Fibroblast of skin of abdomen (primary cell): ENCODE data around the gene SFT2D3. TPM values are rescaled to one million over a fixed set of nuclear protein-coding genes. Genes with fewer than 3 reads are reported as not detected.

ENCODE experiments used
- DNase-seq: peaks from one replicate; pipeline ENCODE4 v3.0.0-alpha.2; 2013
- polyA plus RNA-seq, 2 experiments: library from polyadenylated mRNA; unstranded; fragments of 120-200 nt; gene quantifications; one replicate each; pipeline ENCODE4 v1.2.1, GENCODE V29; 2013; ENCODE audit not compliant: insufficient read length in 2 of 2

Gene SFT2D3, protein sequence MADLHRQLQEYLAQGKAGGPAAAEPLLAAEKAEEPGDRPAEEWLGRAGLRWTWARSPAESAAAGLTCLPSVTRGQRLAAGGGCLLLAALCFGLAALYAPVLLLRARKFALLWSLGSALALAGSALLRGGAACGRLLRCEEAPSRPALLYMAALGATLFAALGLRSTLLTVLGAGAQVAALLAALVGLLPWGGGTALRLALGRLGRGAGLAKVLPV
- not detected for polyA plus RNA-seq (2013, experiment 1 of 2; ENCODE audit: insufficient read length)
- not detected for polyA plus RNA-seq (2013, experiment 2 of 2; ENCODE audit: insufficient read length)

DNA sequence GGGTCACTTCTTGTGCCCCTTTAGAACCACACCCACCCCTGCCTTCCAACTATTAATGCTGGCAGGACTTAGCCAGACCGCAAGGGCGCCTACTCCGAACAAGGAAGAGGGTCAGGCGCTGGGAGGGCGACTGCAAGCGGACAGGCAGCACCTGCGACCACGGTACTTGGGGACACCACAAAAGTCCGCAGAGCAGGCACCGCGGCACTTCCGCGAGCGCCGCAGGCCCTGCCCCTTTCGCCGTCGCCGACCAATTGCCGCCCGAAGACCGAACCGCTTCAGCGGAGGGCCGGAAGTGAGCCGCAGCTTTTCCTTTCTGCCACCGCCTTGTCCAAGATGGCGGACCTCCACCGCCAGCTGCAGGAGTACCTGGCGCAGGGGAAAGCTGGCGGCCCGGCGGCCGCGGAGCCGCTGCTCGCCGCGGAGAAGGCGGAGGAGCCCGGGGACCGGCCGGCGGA lies at the start of gene SFT2D3:
Gene SFT2D3 (plus strand): TSS at position 305 of the 458 bp plus-strand sequence. CDS start 32 bp downstream, at position 337.
- peak; percentile 89 for DNase-seq

DNA sequence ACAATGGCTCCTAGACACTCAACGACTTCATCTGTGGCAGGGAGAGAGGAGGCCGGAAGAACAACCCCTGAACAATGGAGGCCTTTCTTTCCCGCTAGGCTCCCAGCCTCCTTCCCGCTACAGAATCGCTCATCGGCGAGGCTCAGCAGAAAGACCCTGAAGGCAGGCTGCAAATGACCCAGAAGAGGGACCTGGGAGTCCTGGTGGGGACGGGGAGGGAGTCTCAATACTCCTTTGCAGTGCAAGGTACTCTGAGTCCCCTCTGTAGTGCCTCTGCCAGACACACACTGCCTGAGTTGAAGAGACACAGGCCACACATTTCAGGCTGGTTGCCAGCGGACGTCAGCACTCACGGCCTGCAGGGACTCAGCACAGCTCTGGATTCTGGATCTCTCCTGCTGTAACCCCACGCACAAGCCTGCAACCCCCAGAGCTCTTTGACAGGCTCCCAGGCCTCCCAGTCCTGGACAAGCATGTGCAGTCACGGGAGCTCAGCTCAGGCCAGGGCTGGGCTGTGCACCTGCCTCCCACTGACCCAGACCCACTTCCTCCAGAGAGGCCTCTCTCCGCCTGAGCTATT lies 49.2 kb upstream of the SFT2D3 start:
- no peak for DNase-seq

DNA sequence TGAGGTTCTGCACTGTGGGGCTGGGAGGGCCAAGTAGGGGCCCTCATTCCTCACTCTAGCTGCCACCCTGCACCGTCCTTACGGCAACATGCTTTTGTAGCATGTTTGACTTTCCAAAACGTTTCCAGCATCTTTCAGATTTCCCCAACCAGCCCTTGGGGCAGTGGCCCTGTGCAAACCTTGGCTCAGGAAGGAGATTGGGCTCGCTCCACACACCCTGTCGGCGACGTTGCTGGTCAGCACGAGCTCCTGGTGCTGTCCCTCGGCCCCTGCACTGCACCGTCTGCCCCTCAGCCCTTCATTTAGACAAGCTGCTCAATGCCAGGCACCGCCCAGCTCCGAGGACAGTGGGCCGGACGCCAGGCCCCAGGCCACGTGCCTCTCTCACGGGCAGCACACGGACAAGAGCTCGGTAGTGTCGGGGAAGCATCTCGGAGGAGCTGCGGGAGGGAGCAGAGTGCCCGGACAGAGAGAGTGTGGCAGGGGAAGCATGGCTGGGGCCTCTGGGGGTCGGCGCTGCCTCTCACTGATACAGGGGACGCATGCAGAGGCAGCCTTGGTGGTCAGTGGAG lies 48.4 kb upstream of the SFT2D3 start:
- DNase-seq: no peak

DNA sequence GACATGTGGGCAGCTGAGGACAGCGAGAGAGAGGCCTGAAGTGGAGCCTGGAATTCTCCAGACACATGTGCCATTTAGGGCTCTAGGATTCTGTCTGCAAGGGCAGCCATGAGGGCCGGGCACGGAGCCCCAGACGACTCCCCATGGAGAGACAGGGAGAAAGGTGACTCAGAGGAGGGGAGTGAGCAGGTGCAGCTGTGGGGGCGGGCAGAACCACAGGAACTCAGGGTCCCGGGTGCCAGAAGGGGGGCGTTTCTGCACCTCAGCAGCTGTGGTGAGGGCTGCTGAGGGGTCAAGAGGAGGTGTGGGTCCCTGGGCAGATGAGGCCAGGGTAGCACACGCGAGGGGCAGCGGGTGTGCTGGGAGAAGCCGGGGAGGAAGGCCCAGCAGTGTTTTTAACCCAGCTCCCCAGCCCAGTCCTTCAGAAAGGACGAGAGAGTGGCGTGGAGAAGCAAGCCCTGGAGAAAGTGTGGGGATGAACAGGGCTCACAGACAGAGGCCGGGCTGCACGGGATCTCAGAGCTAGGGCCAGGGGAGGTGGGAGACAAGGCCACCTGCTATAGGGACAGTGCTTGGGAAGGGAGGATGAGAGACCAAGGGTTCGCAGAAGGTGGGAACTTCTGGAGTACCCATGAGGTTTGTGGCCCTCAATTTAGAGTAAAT lies 47.7 kb upstream of the SFT2D3 start:
- no peak for DNase-seq

DNA sequence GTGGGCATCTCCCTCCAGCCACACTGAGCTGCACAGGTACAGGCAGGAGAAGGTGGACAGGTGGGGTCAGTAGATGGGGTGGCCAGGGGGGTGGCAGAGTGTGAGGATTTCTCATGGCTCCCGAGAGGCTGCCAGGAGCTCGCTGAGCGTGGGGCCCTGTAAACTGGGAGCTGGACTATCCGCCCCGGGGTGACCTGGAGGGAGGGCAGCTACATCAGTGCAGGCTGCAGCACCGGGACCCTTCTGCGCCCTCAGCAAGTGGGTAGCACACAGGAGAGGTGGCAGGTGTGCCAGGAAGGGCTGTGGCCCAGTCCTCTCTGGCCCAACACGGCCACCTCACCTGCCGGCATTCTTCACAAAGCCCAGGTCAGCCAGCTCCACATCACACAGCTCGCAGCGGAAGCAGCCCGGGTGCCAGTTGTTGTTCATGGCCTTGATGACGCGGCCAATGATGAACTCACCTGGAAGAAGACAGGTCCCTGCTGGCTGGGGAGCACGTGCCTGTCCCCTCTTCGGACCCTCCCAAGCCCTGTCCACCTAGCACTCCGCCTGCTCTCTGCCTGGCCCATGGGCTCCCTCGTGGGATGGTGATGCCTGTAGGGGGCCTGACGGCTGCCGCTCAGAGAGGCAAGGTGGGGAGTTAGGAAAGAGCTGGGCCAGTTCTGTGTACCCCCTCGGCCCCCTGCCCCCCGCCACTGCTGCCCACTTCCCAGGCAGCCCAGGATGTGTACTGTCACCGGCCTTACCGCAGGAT lies 47.0 kb upstream of the SFT2D3 start:
- DNase-seq: no peak

DNA sequence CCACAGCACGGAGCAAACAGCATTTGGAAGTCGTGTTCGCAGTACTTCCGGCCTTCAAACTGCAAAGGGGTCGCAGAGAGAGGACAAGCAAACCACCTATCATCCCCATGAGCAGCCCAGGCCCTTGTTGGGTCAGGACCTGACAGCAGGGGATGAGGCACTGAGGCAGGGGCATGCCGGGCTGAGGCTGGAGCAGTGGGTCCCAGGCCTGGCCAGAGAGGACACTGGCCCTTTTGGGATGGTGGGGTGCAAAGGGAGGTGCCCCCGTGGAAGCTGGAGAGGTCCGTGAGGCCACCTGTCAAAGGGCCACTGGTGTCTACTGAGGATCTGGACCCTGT lies 46.5 kb upstream of the SFT2D3 start:
- DNase-seq: no peak

DNA sequence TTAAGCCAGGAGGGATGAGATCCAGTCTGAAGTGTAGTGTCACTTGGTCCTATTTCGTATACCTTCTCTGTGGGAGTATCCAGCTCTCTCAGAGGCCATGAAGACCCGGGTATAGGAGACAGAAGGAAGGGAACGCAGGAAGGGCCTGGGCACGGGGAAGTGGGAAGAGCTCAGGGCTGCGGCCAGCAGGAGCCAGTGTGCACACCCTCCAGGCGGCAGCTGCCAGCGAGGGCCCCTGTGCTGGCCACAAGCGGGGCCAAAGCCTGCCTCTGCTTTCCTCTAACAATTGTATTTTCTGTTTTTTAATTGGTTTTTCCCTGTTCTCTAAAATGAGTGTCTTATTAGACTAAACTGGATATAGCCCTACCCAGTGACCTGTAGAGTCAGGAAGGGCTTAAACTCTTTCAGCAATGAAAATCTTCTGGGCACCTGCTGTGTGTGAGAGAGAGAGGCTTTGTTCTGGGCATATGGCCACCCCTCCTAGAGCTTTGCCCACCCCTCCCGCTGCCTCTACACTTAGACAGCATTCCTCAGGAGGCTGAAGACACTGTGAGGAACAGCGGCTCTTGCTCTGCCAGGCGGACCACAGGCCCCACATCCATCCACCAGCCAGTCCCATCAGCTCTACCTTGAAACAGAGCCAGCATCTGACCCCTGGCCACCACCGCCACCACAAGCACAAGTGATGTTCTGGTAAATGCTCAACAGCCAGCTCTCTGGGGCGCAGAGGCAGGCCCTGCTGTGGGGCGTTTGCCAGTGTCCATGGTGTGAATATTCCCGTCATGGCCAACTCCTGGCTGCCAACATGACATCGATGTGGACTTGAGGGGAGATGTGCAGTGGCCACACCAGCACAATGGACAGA lies 45.9 kb upstream of the SFT2D3 start:
- no peak for DNase-seq

DNA sequence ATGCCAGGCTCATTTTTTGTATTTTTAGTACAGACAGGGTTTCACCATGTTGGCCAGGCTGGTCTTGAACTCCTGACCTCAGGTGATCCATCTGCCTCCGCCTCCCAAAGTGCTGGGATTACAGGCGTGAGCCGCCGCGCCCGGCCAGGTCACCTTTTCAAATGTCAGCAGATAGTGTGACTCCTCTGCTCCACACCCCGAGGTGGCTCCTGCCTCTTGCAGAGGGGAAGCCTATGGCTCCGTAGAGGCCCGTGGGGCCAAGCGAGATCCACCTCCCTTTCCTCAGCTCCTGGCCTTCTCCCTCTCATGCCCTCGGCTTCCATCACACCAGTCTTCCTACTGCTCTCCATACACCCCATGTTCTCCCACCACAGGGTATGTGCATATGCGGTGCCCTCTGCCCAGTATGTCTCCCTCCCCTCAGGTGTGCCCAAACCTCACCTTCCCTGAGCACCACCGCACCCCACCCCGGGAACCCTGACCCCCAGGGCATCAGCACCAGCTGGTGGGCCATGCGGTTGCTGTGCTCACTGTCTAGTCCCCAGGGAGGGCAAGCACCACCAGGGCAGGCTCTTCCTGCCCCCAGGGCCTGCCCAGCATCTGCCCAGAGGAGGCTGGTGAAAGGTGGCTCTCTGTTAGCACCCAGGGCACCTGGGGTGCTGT lies 44.6 kb upstream of the SFT2D3 start:
- DNase-seq: no peak

DNA sequence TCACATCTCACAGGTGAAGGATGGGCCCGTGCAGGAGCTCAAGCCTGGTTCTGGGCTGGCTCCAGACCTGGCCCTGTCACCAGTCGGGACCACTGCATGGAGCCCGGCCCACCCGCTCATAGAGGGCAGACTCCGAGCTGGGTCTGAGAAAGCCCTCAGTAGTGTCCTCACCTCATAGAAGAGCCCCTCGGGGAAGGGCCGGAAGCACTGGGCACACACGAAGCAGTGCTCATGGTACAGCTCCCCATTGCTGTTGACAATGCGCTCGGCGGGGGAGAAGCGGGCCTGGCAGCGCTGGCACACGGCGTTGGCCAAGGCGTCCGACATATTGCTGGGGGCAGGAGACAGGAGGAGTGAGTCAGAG lies 44.1 kb upstream of the SFT2D3 start:
- no peak for DNase-seq

DNA sequence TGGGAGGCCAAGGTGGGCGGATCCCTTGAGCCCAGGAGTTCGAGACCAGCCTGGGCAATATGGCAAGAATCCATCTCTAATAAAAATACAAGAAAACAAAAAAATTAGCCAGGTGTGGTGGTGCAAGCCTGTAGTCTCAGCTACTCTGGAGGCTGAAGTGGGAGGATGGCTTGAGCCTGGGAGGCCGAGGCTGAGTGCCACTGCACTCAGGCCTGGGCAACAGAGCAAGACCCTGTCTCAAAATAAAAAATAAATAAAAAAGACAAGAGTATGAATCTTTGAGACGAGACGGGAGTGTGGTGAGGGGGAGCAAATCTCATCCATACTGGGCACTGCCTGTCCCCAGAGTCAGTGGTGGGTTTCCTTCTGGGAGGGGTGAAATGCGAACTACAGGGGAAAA lies 43.2 kb upstream of the SFT2D3 start:
- DNase-seq: no peak

DNA sequence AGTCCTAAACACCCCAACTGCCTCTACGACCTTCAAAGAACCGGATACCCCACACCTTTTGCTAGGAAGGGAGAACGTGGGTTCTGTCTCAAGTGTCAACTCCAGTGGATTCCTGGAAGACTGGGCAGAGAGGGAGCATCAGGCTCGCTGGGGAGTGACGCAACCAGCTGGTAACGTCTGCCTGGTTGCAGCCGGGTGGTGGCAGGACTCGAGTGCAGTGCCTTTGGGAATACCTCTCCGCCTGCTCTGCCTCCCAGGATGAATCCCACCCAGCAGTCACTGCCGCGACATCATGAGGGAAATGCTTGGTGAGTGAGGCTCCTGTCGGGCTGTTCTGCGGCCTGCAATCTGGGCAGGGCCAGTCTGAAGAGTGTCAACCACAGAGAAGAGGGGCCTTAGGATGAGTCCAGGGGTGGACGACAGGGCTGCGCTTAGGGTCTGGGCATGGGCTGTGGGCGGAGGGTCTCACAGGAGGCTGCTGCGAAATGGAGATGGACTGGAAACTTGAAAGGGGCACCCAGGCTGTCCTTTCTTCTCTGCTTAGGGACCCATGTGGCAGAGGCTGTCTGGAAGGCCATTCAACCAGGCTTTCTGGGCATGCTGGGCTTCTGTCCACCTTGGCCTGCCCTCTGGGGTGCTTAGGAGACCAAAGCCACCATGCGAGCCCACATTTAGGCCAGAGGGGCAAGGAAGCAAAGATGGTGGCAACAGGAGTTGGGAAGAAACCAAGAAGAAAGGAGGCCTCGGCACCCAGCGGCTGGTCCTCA lies 42.5 kb upstream of the SFT2D3 start:
- DNase-seq: no peak

DNA sequence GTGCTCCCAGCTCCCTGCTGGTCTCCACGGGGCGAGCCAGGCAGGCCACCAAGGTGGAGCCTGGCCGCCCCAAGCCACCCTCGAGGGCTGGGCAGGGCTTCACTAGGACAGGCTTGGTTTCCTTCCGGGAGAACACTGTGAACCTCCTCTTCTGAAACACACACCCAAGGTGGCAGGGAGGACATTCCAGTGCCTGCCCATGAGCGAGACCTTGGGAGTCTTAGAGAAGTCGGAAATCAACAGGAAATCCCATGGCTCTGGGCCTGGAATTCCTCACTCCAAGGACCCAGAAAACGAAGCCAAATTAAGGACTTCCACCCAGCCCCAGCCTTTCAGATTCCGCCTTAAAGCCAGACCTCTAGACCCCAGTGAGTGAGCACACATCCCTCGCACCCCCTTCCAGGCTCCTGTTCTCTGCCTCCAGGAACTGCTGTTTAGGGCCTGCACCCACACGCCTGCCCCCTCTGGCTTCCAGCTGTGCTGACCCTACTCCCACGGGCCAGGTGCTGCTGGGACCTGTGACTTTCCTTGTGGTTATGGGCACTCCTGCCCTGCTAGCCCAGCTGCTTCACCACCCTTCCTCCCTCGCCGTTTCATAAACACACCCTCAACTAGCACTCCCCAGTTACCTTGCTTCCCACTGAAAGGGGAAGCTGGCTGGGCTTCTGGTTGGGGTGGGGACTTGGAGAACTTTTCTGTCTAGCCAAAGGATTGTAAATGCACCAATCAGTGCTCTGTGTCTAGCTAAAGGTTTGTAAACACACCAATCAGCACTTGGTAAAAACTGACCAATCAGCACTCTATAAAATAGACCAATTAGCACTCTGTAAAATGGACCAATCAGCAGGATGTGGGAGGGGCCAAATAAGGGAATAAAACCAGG lies 41.6 kb upstream of the SFT2D3 start:
- no peak for DNase-seq

DNA sequence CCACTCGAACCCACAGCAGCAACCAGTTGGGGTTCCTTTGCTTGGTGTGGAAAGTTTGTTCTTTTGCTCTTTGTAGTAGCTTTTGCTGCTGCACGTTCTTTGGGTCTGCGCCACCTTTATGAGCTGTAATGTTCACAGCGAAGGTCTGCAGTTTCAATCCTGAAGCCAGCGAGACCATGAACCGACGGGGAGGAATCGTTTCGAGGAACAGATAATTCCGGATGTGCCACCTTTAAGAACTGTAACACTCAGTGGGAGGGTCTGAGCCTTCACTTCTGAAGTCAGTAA lies 41.1 kb upstream of the SFT2D3 start:
- DNase-seq: no peak

DNA sequence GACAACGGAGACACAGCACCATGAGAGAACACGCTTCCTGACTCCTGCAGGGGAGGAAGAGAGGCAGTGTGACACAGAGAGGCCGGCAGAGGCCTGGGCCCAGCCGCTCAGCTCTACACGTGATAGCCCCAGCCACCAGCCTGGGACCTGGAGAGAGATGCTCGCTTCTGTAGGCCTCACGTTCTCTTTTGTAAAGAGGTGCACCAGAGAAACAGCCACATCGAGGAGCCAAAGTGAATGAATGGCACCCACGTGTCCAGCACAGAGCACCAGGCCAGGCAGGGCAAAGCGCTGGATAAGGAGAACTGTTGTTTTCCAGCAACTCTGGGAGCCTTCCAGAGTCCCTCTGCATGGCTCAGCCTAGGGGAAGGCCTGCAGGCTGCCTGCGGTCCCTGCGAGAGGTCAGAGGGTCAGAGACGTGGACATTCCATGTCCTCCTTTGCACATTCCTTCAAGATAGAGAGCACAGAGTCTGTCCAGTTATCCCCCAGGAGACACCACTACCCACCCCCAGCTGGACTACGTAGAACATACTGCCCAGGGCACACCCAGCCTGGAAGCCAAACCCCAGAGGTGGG lies 40.1 kb upstream of the SFT2D3 start:
- DNase-seq: no peak

DNA sequence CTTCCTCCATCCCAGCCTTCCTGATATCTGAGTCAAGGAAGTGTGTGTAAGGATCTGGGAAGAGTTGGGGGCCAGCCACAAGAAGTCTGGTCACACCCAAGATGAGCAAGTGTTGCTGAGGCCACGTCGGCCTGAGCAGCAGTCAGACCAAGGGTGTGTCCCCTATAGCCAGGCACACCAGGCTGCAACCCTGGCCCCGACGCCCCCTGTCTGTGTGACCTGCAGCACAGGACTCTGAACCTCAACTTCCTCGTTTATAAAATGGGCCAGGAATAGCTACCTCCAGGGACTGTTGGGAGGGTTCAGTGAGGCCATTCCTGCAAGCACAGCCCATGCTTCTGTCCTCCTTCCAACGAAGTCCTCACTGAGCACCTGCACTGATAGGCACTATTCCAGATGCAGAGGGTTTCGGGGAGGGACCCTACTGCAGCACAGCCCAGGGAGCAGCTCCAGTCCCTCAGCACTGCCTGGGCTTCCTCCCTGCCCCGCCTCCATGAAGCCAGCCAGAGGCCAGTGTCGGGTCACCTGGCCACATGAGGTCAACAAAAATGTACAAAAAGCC lies 39.3 kb upstream of the SFT2D3 start:
- DNase-seq: no peak

DNA sequence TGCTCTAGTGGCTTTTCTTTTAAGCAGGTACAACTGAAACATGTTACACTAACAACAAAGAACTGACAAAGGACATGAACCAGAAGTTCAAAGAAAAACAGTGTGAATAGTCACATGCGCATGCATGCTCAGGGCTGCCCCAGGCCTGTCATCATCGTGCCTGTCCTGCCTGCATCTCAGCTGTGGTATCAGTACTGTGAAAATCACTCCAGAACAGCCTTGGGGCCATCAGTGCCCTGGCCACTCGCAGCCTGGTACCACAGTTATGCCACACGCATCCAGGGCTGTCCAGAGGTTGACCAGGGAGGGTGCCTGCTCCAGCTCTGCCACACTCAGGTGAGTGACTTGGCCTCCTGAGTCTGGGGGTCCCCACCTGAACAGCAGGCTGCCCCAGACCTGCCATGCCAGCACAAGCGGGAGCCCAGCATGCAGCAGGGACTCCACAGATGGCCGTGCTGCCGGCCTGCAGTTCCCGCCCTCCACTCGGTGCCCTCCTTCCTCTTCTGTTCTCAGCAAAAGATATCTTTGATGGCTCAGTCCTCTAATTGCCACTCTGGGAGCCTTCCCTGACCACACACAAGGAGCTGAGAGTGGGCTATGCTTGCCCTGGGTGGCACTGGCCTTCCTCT lies 38.2 kb upstream of the SFT2D3 start:
- DNase-seq: no peak

DNA sequence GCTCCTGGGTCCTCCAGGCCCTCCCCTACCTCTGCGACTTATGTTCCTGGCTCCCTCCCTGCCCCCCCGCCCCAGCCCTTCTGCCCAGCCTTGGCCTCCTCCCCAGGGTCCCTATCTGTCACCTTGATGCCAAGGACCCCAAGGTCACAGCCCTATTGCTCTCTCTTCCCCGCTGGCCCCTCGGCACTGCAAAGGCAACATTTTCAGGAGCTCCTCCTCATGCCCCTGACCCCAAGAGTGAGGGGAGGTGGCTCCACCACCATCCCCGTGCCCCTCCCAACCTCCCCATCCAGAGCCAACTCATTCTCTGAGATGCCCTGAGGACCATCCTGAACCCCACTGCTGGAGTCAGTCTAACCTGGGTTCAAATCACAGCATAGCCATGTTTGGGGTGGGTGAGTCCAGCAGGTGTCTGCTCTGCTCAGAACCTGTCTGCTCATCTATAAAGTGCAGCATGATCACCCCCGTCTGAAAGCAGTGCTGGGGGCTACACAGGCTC lies 37.7 kb upstream of the SFT2D3 start:
- DNase-seq: no peak
